ENCODE data around the gene IFNAR2. TPM values are rescaled to one million over a fixed set of nuclear protein-coding genes. Genes with fewer than 3 reads are reported as not detected.
"Not testable (repeated sequence)": the region's sequence is repeated elsewhere in the genome, so short reads cannot be mapped to it uniquely, and the experiment has no call there.

IFNAR2 gene
- total RNA-seq, 1 experiment from 2014 or later = 31.0 TPM

GRCh38 chr21:33246963-33247362, 17.2 kb downstream of the IFNAR2 start:
- no peaks in the 10 kb centered on the region for H3K9me3 Mint-ChIP-seq (ENCODE audit: low read depth, unreplicated experiment)
- no peak for DNase-seq
- no peaks in the 10 kb centered on the region for H3K4me1 Mint-ChIP-seq (ENCODE audit: low read depth, unreplicated experiment)
- intact Hi-C loops (cut with micrococcal nuclease; ENCODE audit: unreplicated experiment) = no loop called here
- H3K27me3 Mint-ChIP-seq (ENCODE audit: unreplicated experiment) = no peaks in the 10 kb centered on the region
- H3K27ac Mint-ChIP-seq (ENCODE audit: unreplicated experiment) = no peak overlapping the region
- no peak overlapping the region for H3K4me3 Mint-ChIP-seq (ENCODE audit: low read depth, unreplicated experiment)
- no peak for TF ChIP-seq CTCF (IDR thresholded peaks at IDR 0.05; ENCODE audit: unreplicated experiment)
- no TSS peak for BruUV-seq (replicated peaks)
- H3K36me3 Mint-ChIP-seq (ENCODE audit: insufficient read depth, unreplicated experiment) = peaks cover 40% of the 10 kb centered on the region
- CTCF ChIA-PET = no interaction called here

GRCh38 chr21:33247599-33247998, 17.9 kb downstream of the IFNAR2 start:
- Mint-ChIP-seq H3K27ac (ENCODE audit: unreplicated experiment) (no peak overlapping the region), H3K27me3 (ENCODE audit: unreplicated experiment) (no peaks in the 10 kb centered on the region), H3K36me3 (ENCODE audit: insufficient read depth, unreplicated experiment) (peaks cover 40% of the 10 kb centered on the region), H3K4me1 (ENCODE audit: low read depth, unreplicated experiment) (no peaks in the 10 kb centered on the region), H3K9me3 (ENCODE audit: low read depth, unreplicated experiment) (no peaks in the 10 kb centered on the region), H3K4me3 (ENCODE audit: low read depth, unreplicated experiment) (no peak overlapping the region)
- TF ChIP-seq CTCF (IDR thresholded peaks at IDR 0.05; ENCODE audit: unreplicated experiment) = no peak
- intact Hi-C loops (cut with micrococcal nuclease; ENCODE audit: unreplicated experiment) = no loop called here
- BruUV-seq (replicated peaks) = no TSS peak
- no peak for DNase-seq
- CTCF ChIA-PET = no interaction called here

- TF ChIP-seq CTCF (IDR thresholded peaks at IDR 0.05; ENCODE audit: unreplicated experiment) = no peak
- CTCF ChIA-PET = interaction anchor here (0.6 kb wide), 1 partner anchor 22 kb away, joined by 4 read pairs; no protein-coding TSS in a partner anchor
These were observed 19.7 kb downstream of the IFNAR2 start for GRCh38 chr21:33249331-33250002.

GRCh38 chr21:33251119-33251518, 21.4 kb downstream of the IFNAR2 start:
- Mint-ChIP-seq H3K4me1 (ENCODE audit: low read depth, unreplicated experiment) (no peaks in the 10 kb centered on the region), H3K27me3 (ENCODE audit: unreplicated experiment) (no peaks in the 10 kb centered on the region), H3K9me3 (ENCODE audit: low read depth, unreplicated experiment) (no peaks in the 10 kb centered on the region), H3K27ac (ENCODE audit: unreplicated experiment) (no peak overlapping the region), H3K4me3 (ENCODE audit: low read depth, unreplicated experiment) (no peak overlapping the region), H3K36me3 (ENCODE audit: insufficient read depth, unreplicated experiment) (peaks cover 43% of the 10 kb centered on the region)
- DNase-seq = no peak
- CTCF ChIA-PET = interaction anchor here (0.7 kb wide), 1 partner anchor 43 kb away, joined by 3 read pairs; no protein-coding TSS in a partner anchor
- intact Hi-C loops (cut with micrococcal nuclease; ENCODE audit: unreplicated experiment) = no loop called here
- no TSS peak for BruUV-seq (replicated peaks)
- no peak for TF ChIP-seq CTCF (IDR thresholded peaks at IDR 0.05; ENCODE audit: unreplicated experiment)

More at GRCh38 chr21:33249331-33250002, 19.7 kb downstream of the IFNAR2 start:
- Mint-ChIP-seq H3K27ac (ENCODE audit: unreplicated experiment) (no peak overlapping the region), H3K36me3 (ENCODE audit: insufficient read depth, unreplicated experiment) (peaks cover 45% of the 10 kb centered on the region), H3K27me3 (ENCODE audit: unreplicated experiment) (no peaks in the 10 kb centered on the region), H3K4me1 (ENCODE audit: low read depth, unreplicated experiment) (no peaks in the 10 kb centered on the region), H3K9me3 (ENCODE audit: low read depth, unreplicated experiment) (no peaks in the 10 kb centered on the region), H3K4me3 (ENCODE audit: low read depth, unreplicated experiment) (no peak overlapping the region)
- BruUV-seq (replicated peaks) = no TSS peak
- no peak for DNase-seq
- intact Hi-C loops (cut with micrococcal nuclease; ENCODE audit: unreplicated experiment) = no loop called here

GRCh38 chr21:33253382-33253781, 23.6 kb downstream of the IFNAR2 start:
- intact Hi-C loops (cut with micrococcal nuclease; ENCODE audit: unreplicated experiment); H3K27ac Mint-ChIP-seq (ENCODE audit: unreplicated experiment); BruUV-seq (replicated peaks); CTCF ChIA-PET; H3K4me1 Mint-ChIP-seq (ENCODE audit: low read depth, unreplicated experiment); H3K4me3 Mint-ChIP-seq (ENCODE audit: low read depth, unreplicated experiment); DNase-seq; H3K9me3 Mint-ChIP-seq (ENCODE audit: low read depth, unreplicated experiment); H3K27me3 Mint-ChIP-seq (ENCODE audit: unreplicated experiment): not testable (repeated sequence)
- H3K36me3 Mint-ChIP-seq (ENCODE audit: insufficient read depth, unreplicated experiment) = peaks cover 33% of the 10 kb centered on the region

All from Calu3 (cell line).